HCT116 (cell line): Measurements from ENCODE around the gene CD82.

Source experiments
- CEBPB ChIP-seq: IDR thresholded peaks from 2 replicates; pipeline ENCODE4 v1.6.1; 2012; ENCODE audit warnings: low read depth
- EGR1 ChIP-seq: IDR thresholded peaks from 2 replicates; pipeline ENCODE4 v1.6.1; 2012; ENCODE audit warnings: low read depth
- EZH2phosphoT487 ChIP-seq: fragments of 200-600 bp; IDR thresholded peaks from 2 replicates; pipeline ENCODE4 v1.6.1; 2018; ENCODE audit warnings: antibody characterized with exemption, borderline replicate concordance
- JUND ChIP-seq: IDR thresholded peaks from 2 replicates; pipeline ENCODE4 v1.6.1; 2012
- POLR2AphosphoS5 ChIP-seq: IDR thresholded peaks from 2 replicates; pipeline ENCODE4 v1.6.1; 2011; ENCODE audit warnings: mild to moderate bottlenecking, low read depth, low read length, moderate library complexity
- YY1 ChIP-seq: IDR thresholded peaks from 2 replicates; pipeline ENCODE4 v1.6.1; 2011; ENCODE audit warnings: low read length, low read depth, moderate library complexity, mild to moderate bottlenecking; ENCODE audit not compliant: insufficient replicate concordance; ENCODE audit errors: extremely low read depth
- TF ChIP-seq, protein P1 (sequence below), 3 experiments: fragments of 200-600 bp in 1 of 3; sonication (generic) in 1 of 3; IDR thresholded peaks in 2 of 3; conservative IDR thresholded peaks in 1 of 3; 2 replicates each; pipeline ENCODE4 v1.5.1; 2012 to 2017; ENCODE audit warnings: low read depth in 2 of 3, low read length in 2 of 3, antibody characterized with exemption in 1 of 3, borderline replicate concordance in 1 of 3, control low read depth in 1 of 3, mild to moderate bottlenecking in 1 of 3, mixed read lengths in 1 of 3, mixed run types in 1 of 3, moderate library complexity in 1 of 3; ENCODE audit not compliant: insufficient read depth in 1 of 3

DNA sequence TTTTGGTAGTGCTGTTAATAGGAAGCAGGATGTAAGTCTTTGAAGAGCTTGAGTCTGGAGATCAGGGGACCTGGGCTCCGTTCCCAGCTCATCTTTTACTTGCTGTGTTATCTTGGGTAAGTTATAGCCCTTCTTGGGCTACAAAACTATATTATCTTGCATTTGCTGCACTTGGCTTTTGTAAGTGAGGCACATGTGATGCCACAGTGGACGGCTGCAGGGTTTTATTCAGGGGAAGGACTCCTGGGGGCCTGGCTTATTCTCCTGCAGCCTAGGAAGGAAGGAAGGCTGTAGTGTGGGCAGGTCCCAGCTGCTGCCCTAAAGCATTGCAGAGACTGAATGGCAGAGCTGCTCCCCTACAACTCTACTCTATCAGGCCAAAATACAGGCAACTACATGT is 6.4 kb downstream of the CD82 start:
- TF ChIP-seq, protein P1, sequence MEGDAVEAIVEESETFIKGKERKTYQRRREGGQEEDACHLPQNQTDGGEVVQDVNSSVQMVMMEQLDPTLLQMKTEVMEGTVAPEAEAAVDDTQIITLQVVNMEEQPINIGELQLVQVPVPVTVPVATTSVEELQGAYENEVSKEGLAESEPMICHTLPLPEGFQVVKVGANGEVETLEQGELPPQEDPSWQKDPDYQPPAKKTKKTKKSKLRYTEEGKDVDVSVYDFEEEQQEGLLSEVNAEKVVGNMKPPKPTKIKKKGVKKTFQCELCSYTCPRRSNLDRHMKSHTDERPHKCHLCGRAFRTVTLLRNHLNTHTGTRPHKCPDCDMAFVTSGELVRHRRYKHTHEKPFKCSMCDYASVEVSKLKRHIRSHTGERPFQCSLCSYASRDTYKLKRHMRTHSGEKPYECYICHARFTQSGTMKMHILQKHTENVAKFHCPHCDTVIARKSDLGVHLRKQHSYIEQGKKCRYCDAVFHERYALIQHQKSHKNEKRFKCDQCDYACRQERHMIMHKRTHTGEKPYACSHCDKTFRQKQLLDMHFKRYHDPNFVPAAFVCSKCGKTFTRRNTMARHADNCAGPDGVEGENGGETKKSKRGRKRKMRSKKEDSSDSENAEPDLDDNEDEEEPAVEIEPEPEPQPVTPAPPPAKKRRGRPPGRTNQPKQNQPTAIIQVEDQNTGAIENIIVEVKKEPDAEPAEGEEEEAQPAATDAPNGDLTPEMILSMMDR (IDR thresholded peaks at IDR 0.05 in 2 of 3, conservative IDR thresholded peaks at IDR 0.05 in 1 of 3; ENCODE audit: borderline replicate concordance in 1 of 3, insufficient read depth in 1 of 3, low read depth in 2 of 3, low read length in 2 of 3): no peak
- TF ChIP-seq POLR2AphosphoS5: no peak
- TF ChIP-seq CEBPB: no peak
- no peak for TF ChIP-seq YY1
- TF ChIP-seq EZH2phosphoT487: no peak
- no peak for TF ChIP-seq JUND
- TF ChIP-seq EGR1: no peak
